CD14-positive monocyte (primary cell): ENCODE results near the gene GRHPR. TPM values are rescaled to one million over a fixed set of nuclear protein-coding genes. Genes with fewer than 3 reads are reported as not detected.

Experiments
- DNase-seq, 3 donors: peaks; one replicate each; pipeline ENCODE4 v3.0.0-alpha.2; 2011 to 2022
- H2AFZ ChIP-seq: 2 replicates; pipeline ENCODE4 v1.6.0; 2012; ENCODE audit warnings: mild to moderate bottlenecking, low read depth, low read length, inconsistent platforms; ENCODE audit not compliant: insufficient read depth, poor library complexity, severe bottlenecking
- H3K27ac ChIP-seq, 2 donors: 1 replicate in 1 of 2; 2 replicates in 1 of 2; pipeline ENCODE4 v1.5.1; 2012 to 2013; ENCODE audit warnings: low read length in 2 of 2, control low read depth in 1 of 2, inconsistent platforms in 1 of 2, low read depth in 1 of 2, mild to moderate bottlenecking in 1 of 2
- H3K27me3 ChIP-seq, 2 donors: one replicate each; pipeline versions ENCODE4 v1.6.0 to v1.6.1; 2011 to 2013; ENCODE audit warnings: low read length in 2 of 2; ENCODE audit not compliant: control insufficient read depth in 2 of 2, insufficient read depth in 2 of 2
- H3K36me3 ChIP-seq, 2 donors: replicated peaks in 1 of 2; 1 replicate in 1 of 2; 2 replicates in 1 of 2; pipeline versions ENCODE4 v1.5.1 to v1.6.1; 2012 to 2013; ENCODE audit warnings: low read length in 2 of 2, control low read depth in 1 of 2, inconsistent platforms in 1 of 2, mild to moderate bottlenecking in 1 of 2; ENCODE audit not compliant: insufficient read depth in 2 of 2, control insufficient read depth in 1 of 2
- H3K4me1 ChIP-seq, 2 donors: 1 replicate in 1 of 2; 2 replicates in 1 of 2; pipeline versions ENCODE4 v1.5.1 to v1.6.1; 2012 to 2013; ENCODE audit warnings: low read length in 2 of 2, control low read depth in 1 of 2, inconsistent platforms in 1 of 2, mild to moderate bottlenecking in 1 of 2, moderate library complexity in 1 of 2; ENCODE audit not compliant: insufficient read depth in 2 of 2, control insufficient read depth in 1 of 2
- H3K4me2 ChIP-seq: replicated peaks from 2 replicates; pipeline ENCODE3; 2012; ENCODE audit warnings: low read length, moderate library complexity, mild to moderate bottlenecking; ENCODE audit not compliant: poor library complexity, severe bottlenecking; ENCODE audit errors: extremely low read depth
- H3K4me3 ChIP-seq, 3 experiments: fragments of 200-600 bp in 1 of 3; sonication (generic) in 1 of 3; replicated peaks in 1 of 3; 1 replicate in 2 of 3; 2 replicates in 1 of 3; pipeline ENCODE4 v1.5.1; 2011 to 2013; ENCODE audit warnings: low read length in 3 of 3, mild to moderate bottlenecking in 3 of 3, control low read depth in 2 of 3, low read depth in 2 of 3, inconsistent platforms in 1 of 3, moderate library complexity in 1 of 3
- H3K79me2 ChIP-seq: 2 replicates; pipeline ENCODE4 v1.6.0; 2012; ENCODE audit warnings: mild to moderate bottlenecking, control low read depth, inconsistent platforms, low read length, moderate library complexity; ENCODE audit not compliant: insufficient read depth
- H3K9ac ChIP-seq: 2 replicates; pipeline ENCODE4 v1.6.0; 2017; ENCODE audit warnings: low read length, mild to moderate bottlenecking; ENCODE audit not compliant: insufficient read depth, poor library complexity, severe bottlenecking
- H3K9me3 ChIP-seq, 2 donors: replicated peaks in 1 of 2; 1 replicate in 1 of 2; 2 replicates in 1 of 2; pipeline versions ENCODE4 v1.5.1 to v1.6.1; 2012 to 2013; ENCODE audit warnings: low read length in 2 of 2, control low read depth in 1 of 2; ENCODE audit not compliant: control insufficient read depth in 1 of 2, insufficient read depth in 1 of 2
- H4K20me1 ChIP-seq: 2 replicates; pipeline ENCODE4 v1.6.0; 2012; ENCODE audit warnings: mild to moderate bottlenecking, low read length, control low read depth, moderate library complexity; ENCODE audit not compliant: insufficient read depth
- H3K27ac Mint-ChIP-seq, 7 donors: one replicate each; pipeline ENCODE4 v1.8.0; 2020; ENCODE audit warnings: mild to moderate bottlenecking in 7 of 7, mixed read lengths in 7 of 7, moderate library complexity in 6 of 7, inconsistent platforms in 2 of 7
- H3K27me3 Mint-ChIP-seq, 3 donors: one replicate each; pipeline ENCODE4 v1.8.0; 2021 to 2022; ENCODE audit warnings: low read depth in 3 of 3, mild to moderate bottlenecking in 3 of 3, mixed read lengths in 3 of 3, moderate library complexity in 3 of 3, inconsistent platforms in 1 of 3
- H3K36me3 Mint-ChIP-seq, 2 donors: one replicate each; pipeline ENCODE4 v1.8.0; 2020; ENCODE audit warnings: mixed read lengths in 2 of 2, inconsistent platforms in 1 of 2, mild to moderate bottlenecking in 1 of 2
- H3K4me1 Mint-ChIP-seq: one replicate; pipeline ENCODE4 v1.8.0; 2020; ENCODE audit warnings: mild to moderate bottlenecking, mixed read lengths
- H3K4me3 Mint-ChIP-seq, 2 donors: one replicate each; pipeline ENCODE4 v1.8.0; 2020; ENCODE audit warnings: mild to moderate bottlenecking in 2 of 2, mixed read lengths in 2 of 2, moderate library complexity in 1 of 2
- H3K9me3 Mint-ChIP-seq, 7 donors: one replicate each; pipeline ENCODE4 v1.8.0; 2020 to 2022; ENCODE audit warnings: mixed read lengths in 7 of 7, mild to moderate bottlenecking in 6 of 7, moderate library complexity in 6 of 7, inconsistent platforms in 2 of 7
- WGBS: methylation state at CpG from one replicate; pipeline ENCODE4 v1.1.5; 2013; ENCODE audit warnings: missing lambda C conversion rate; ENCODE audit not compliant: insufficient coverage; 5-methylcytosine and 5-hydroxymethylcytosine counted together
- intact Hi-C, 2 donors: fragments of 100-400 bp; cut with micrococcal nuclease; formaldehyde crosslinking; loops; one replicate each; pipeline versions ENCODE4 v1.15.0 to v1.15.1; 2023
- polyA plus RNA-seq, 3 donors: library from polyadenylated mRNA; depleted of rRNA in 1 of 3; unstranded in 2 of 3; stranded (reverse) in 1 of 3; fragments of 300-500 nt in 2 of 3; fragments of >200 nt in 1 of 3; fragmentation: Illumina TruSeq in 2 of 3; gene quantifications; 1 replicate in 2 of 3; 2 replicates in 1 of 3; pipeline ENCODE4 v1.2.3, GENCODE V29; 2012 to 2021
- TF ChIP-seq, protein P1 (sequence below): fragments of 200-600 bp; IDR thresholded peaks from one replicate; pipeline ENCODE4 v1.8.0; 2022; ENCODE audit warnings: antibody characterized with exemption, mild to moderate bottlenecking

The GRHPR gene
- polyA plus RNA-seq, 3 donors = 73.8 to 96.6 (median 80.9) TPM

GRCh38 chr9:37429441-37430285, 7.2 kb downstream of the GRHPR start:
- intact Hi-C loops = no loop called here
- TF ChIP-seq, protein P1, sequence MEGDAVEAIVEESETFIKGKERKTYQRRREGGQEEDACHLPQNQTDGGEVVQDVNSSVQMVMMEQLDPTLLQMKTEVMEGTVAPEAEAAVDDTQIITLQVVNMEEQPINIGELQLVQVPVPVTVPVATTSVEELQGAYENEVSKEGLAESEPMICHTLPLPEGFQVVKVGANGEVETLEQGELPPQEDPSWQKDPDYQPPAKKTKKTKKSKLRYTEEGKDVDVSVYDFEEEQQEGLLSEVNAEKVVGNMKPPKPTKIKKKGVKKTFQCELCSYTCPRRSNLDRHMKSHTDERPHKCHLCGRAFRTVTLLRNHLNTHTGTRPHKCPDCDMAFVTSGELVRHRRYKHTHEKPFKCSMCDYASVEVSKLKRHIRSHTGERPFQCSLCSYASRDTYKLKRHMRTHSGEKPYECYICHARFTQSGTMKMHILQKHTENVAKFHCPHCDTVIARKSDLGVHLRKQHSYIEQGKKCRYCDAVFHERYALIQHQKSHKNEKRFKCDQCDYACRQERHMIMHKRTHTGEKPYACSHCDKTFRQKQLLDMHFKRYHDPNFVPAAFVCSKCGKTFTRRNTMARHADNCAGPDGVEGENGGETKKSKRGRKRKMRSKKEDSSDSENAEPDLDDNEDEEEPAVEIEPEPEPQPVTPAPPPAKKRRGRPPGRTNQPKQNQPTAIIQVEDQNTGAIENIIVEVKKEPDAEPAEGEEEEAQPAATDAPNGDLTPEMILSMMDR = no peak
- no peak for DNase-seq
- H3K27ac ChIP-seq = no peak overlapping the region
- H3K27me3 ChIP-seq = no peaks in the 10 kb centered on the region
- no peak overlapping the region for H2AFZ ChIP-seq
- Mint-ChIP-seq H3K36me3 (peaks cover 65 to 81% of the 10 kb centered on the region in 2 donors), H3K4me3 (no peak overlapping the region), H3K9me3 (no peaks in the 10 kb centered on the region), H3K27me3 (peaks cover 0 to 1% (median 0%) of the 10 kb centered on the region in 3 donors), H3K27ac (peak overlapping the region in 1 of 7 donors; percentile 21), H3K4me1 (peaks cover 10% of the 10 kb centered on the region)
- over 99% methylated on average over 17 of the region's 17 CpGs for WGBS
- no peak overlapping the region for H3K4me3 ChIP-seq
- peaks cover 54 to 92% of the 10 kb centered on the region in 2 donors for H3K36me3 ChIP-seq
- no peak overlapping the region for H3K4me2 ChIP-seq
- no peak overlapping the region for H3K9ac ChIP-seq
- H3K79me2 ChIP-seq = peaks cover 7% of the 10 kb centered on the region
- no peaks in the 10 kb centered on the region for H3K9me3 ChIP-seq
- no peaks in the 10 kb centered on the region for H3K4me1 ChIP-seq
- H4K20me1 ChIP-seq = no peaks in the 10 kb centered on the region

DNA sequence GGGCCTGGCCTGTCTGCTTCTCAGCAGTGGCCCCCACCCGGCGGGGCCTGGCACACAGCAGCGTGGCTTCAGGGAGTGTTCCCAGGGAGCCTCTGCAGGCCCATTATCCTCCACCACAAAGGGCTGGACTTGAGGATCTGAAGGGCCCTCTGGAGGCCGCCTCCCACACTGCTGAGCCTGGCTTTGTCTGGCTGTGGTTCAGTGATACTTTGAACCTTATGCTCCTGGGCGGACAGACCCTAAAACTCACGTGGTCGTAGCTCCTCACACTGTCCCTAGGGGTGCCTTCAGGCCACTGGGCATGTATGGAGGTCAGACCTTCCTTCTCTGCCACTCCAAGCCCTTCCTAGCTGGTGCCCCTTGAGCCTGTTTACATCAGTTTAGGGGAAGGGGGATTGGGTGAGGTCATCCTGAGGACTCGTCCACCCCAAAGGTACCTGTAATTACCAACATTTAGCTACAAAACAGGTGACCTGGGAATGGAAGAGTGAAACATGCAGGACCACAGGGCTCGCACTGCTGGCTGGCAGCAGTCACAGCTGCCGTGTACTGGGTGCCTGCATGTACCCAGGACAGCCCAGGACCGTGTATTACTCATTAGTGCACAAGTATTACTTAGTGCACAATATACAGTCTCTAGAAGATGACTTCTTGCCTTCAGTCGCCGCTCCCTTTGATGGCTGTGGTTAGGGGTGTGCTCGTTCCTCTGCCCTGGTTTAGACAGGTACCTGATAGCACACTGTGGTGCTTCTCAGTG, 8.5 kb downstream of the GRHPR start:
- H3K9me3 ChIP-seq = no peaks in the 10 kb centered on the region
- H3K4me1 ChIP-seq = no peaks in the 10 kb centered on the region
- H3K27me3 ChIP-seq = no peaks in the 10 kb centered on the region
- Mint-ChIP-seq H3K4me3 (no peak overlapping the region), H3K27me3 (peaks cover 0 to 1% (median 0%) of the 10 kb centered on the region in 3 donors), H3K27ac (peak overlapping the region in 2 of 7 donors; percentile 32 to 83), H3K4me1 (peaks cover 10% of the 10 kb centered on the region), H3K9me3 (no peaks in the 10 kb centered on the region), H3K36me3 (peaks cover 68 to 88% of the 10 kb centered on the region in 2 donors)
- H3K4me2 ChIP-seq = no peak overlapping the region
- H3K27ac ChIP-seq = no peak overlapping the region
- H3K9ac ChIP-seq = no peak overlapping the region
- DNase-seq = no peak
- TF ChIP-seq, protein P1 = no peak
- 95% methylated on average over 6 of the region's 14 CpGs for WGBS
- intact Hi-C loops = no loop called here
- H3K79me2 ChIP-seq = no peaks in the 10 kb centered on the region
- no peak overlapping the region for H2AFZ ChIP-seq
- H3K36me3 ChIP-seq = peaks cover 60 to 97% of the 10 kb centered on the region in 2 donors
- no peak overlapping the region for H3K4me3 ChIP-seq
- H4K20me1 ChIP-seq = no peaks in the 10 kb centered on the region
